DMS114 treated with DMSO at 0.1 percent for 48 hours (cell line): ENCODE results near the gene MICAL2.

ENCODE experiments used
- DNase-seq: peaks from one replicate; lab custom pipeline; 2025; ENCODE audit not compliant: unreplicated experiment; lab: John Stamatoyannopoulos, UW

Gene MICAL2

GRCh38 chr11:12264361-12264760 is 154.0 kb downstream of the MICAL2 start:
- DNase-seq: no peak

GRCh38 chr11:12266132-12266531 is 155.7 kb downstream of the MICAL2 start:
- DNase-seq: no peak

- DNase-seq: no peak
Measured at GRCh38 chr11:12266943-12267342, 156.6 kb downstream of the MICAL2 start.

GRCh38 chr11:12267921-12268320 is 157.5 kb downstream of the MICAL2 start:
- no peak for DNase-seq

GRCh38 chr11:12269104-12269441 is 158.7 kb downstream of the MICAL2 start:
- DNase-seq: no peak

- no peak for DNase-seq
Measured at GRCh38 chr11:12269446-12270214, 159.2 kb downstream of the MICAL2 start.

GRCh38 chr11:12270215-12270797 is 159.9 kb downstream of the MICAL2 start:
- DNase-seq: no peak

- no peak for DNase-seq
Measured at GRCh38 chr11:12270817-12271216, 160.4 kb downstream of the MICAL2 start.

GRCh38 chr11:12271241-12271640 is 160.9 kb downstream of the MICAL2 start:
- no peak for DNase-seq

- no peak for DNase-seq
Measured at GRCh38 chr11:12271826-12272366, 161.5 kb downstream of the MICAL2 start.

- no peak for DNase-seq
Measured at GRCh38 chr11:12272821-12273617, 162.6 kb downstream of the MICAL2 start.

GRCh38 chr11:12273618-12273995 is 163.2 kb downstream of the MICAL2 start:
- DNase-seq: no peak

GRCh38 chr11:12274056-12274455 is 163.7 kb downstream of the MICAL2 start:
- DNase-seq: no peak

GRCh38 chr11:12274558-12275197 is 164.3 kb downstream of the MICAL2 start:
- DNase-seq: no peak

- no peak for DNase-seq
Measured at GRCh38 chr11:12275818-12276217, 165.4 kb downstream of the MICAL2 start.

- DNase-seq: no peak
Measured at GRCh38 chr11:12276356-12276755, 166.0 kb downstream of the MICAL2 start.

GRCh38 chr11:12276831-12277475 is 166.6 kb downstream of the MICAL2 start:
- no peak for DNase-seq

- no peak for DNase-seq
Measured at GRCh38 chr11:12278766-12279671, 168.6 kb downstream of the MICAL2 start.

- no peak for DNase-seq
Measured at GRCh38 chr11:12279672-12280108, 169.3 kb downstream of the MICAL2 start.
